CD4-positive, CD25-positive, alpha-beta regulatory T cell (primary cell): ENCODE results near the gene SDK1. TPM values are rescaled to one million over a fixed set of nuclear protein-coding genes. Genes with fewer than 3 reads are reported as not detected.

ENCODE experiments used
- ATAC-seq, 2 donors: fragments of 150-1000 bp; cut with Tn5 transposase; one replicate each; pipeline ENCODE4 v1.10.0; 2021; ENCODE audit warnings: low read depth in 2 of 2, moderate number of reproducible peaks in 2 of 2, moderate library complexity in 1 of 2
- DNase-seq, 3 donors: peaks; one replicate each; pipeline versions ENCODE4 v3.0.0 to v3.0.0-alpha.2; 2012 to 2022; ENCODE audit warnings: mixed read lengths in 1 of 3
- H3K27ac ChIP-seq: one replicate; pipeline ENCODE4 v1.7.0; 2013; ENCODE audit warnings: mild to moderate bottlenecking, low read length; ENCODE audit not compliant: insufficient read depth, poor library complexity, severe bottlenecking
- H3K27me3 ChIP-seq: one replicate; pipeline ENCODE4 v1.7.0; 2013; ENCODE audit warnings: low read length; ENCODE audit not compliant: control insufficient read depth, insufficient read depth
- H3K36me3 ChIP-seq: one replicate; pipeline ENCODE4 v1.7.0; 2013; ENCODE audit warnings: mild to moderate bottlenecking, low read length, moderate library complexity; ENCODE audit not compliant: control insufficient read depth, insufficient read depth
- H3K4me1 ChIP-seq: 2 replicates; pipeline ENCODE4 v1.7.0; 2013; ENCODE audit warnings: mild to moderate bottlenecking, low read length; ENCODE audit not compliant: insufficient read depth, control insufficient read depth, poor library complexity, severe bottlenecking
- H3K4me3 ChIP-seq: one replicate; pipeline ENCODE4 v1.7.0; 2013; ENCODE audit warnings: low read depth, mild to moderate bottlenecking, low read length, moderate library complexity
- H3K9me3 ChIP-seq, 2 experiments: 1 replicate in 1 of 2; 2 replicates in 1 of 2; pipeline ENCODE4 v1.7.0; 2013; ENCODE audit warnings: low read length in 2 of 2, mild to moderate bottlenecking in 1 of 2, moderate library complexity in 1 of 2; ENCODE audit not compliant: control insufficient read depth in 2 of 2
- H3K27ac Mint-ChIP-seq, 3 donors: one replicate each; pipeline ENCODE4 v1.8.0; 2020 to 2022; ENCODE audit warnings: mild to moderate bottlenecking in 3 of 3, mixed read lengths in 3 of 3, moderate library complexity in 2 of 3
- H3K27me3 Mint-ChIP-seq: one replicate; pipeline ENCODE4 v1.8.0; 2022; ENCODE audit warnings: mild to moderate bottlenecking, mixed read lengths
- H3K36me3 Mint-ChIP-seq: one replicate; pipeline ENCODE4 v1.8.0; 2020; ENCODE audit warnings: mixed read lengths
- H3K4me1 Mint-ChIP-seq, 4 donors: one replicate each; pipeline ENCODE4 v1.8.0; 2020 to 2022; ENCODE audit warnings: mixed read lengths in 4 of 4, mild to moderate bottlenecking in 1 of 4
- H3K4me3 Mint-ChIP-seq, 4 donors: one replicate each; pipeline ENCODE4 v1.8.0; 2020 to 2022; ENCODE audit warnings: mild to moderate bottlenecking in 4 of 4, mixed read lengths in 4 of 4, moderate library complexity in 3 of 4
- H3K9me3 Mint-ChIP-seq, 7 donors: one replicate each; pipeline ENCODE4 v1.8.0; 2020 to 2022; ENCODE audit warnings: mixed read lengths in 7 of 7, mild to moderate bottlenecking in 3 of 7, moderate library complexity in 2 of 7
- polyA plus RNA-seq, 4 donors: library from polyadenylated mRNA; unstranded; fragments of 300-500 nt; fragmentation: Illumina TruSeq; gene quantifications; one replicate each; pipeline ENCODE4 v1.2.3, GENCODE V29; 2021
- total RNA-seq: library from RNA; stranded (reverse); gene quantifications from one replicate; pipeline ENCODE4 v1.2.3, GENCODE V29; 2022

The SDK1 gene
- total and polyA plus RNA-seq, 5 donors from 2014 or later: 0.47 TPM; not detected in 4

DNA sequence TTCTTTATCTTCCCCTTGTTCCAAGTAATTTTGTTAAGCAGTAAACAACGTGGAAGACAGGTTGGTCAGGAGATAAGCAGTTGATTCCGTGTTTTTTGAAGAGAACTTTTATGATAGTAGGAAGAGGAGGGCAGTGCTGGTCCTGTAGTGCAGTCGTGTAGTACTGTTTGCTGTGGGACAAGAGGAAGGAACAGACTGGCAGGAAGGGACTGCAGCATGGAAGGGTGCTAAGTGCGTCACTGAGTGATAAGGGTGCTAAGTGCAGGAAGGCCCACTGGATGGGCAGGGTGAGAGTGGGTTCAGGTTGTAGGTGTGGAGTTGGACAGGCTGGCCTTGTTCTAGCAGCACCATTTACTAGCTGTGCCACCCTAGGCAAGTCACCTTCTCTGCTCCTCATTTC is 125.0 kb downstream of the SDK1 start:
- Histone ChIP-seq H3K27ac (no peak overlapping the region), H3K27me3 (no peaks in the 10 kb centered on the region), H3K9me3 (peaks cover 0 to 11% of the 10 kb centered on the region in 2 experiments), H3K4me1 (no peaks in the 10 kb centered on the region), H3K4me3 (no peak overlapping the region), H3K36me3 (no peaks in the 10 kb centered on the region)
- H3K4me3 Mint-ChIP-seq: no peak overlapping the region
- H3K27ac Mint-ChIP-seq: peak overlapping the region in 1 of 3 donors; percentile 43
- H3K9me3 Mint-ChIP-seq: peaks cover 0 to 9% (median 5%) of the 10 kb centered on the region in 7 donors
- DNase-seq (no peak), ATAC-seq (no peak)
- H3K27me3 Mint-ChIP-seq: peaks cover 12% of the 10 kb centered on the region
- no peaks in the 10 kb centered on the region for H3K36me3 Mint-ChIP-seq
- no peaks in the 10 kb centered on the region for H3K4me1 Mint-ChIP-seq

- Histone ChIP-seq H3K27me3 (peaks cover 2% of the 10 kb centered on the region), H3K4me3 (no peak overlapping the region), H3K9me3 (no peaks in the 10 kb centered on the region), H3K36me3 (no peaks in the 10 kb centered on the region), H3K4me1 (no peaks in the 10 kb centered on the region), H3K27ac (no peak overlapping the region)
- DNase-seq (peak in 1 of 3 donors; percentile 11), ATAC-seq (no peak)
- Mint-ChIP-seq H3K4me3 (no peak overlapping the region), H3K4me1 (no peaks in the 10 kb centered on the region), H3K36me3 (no peaks in the 10 kb centered on the region), H3K27me3 (no peaks in the 10 kb centered on the region), H3K27ac (no peak overlapping the region), H3K9me3 (no peaks in the 10 kb centered on the region)
These were observed 126.9 kb downstream of the SDK1 start for GRCh38 chr7:3427957-3428356.

DNA sequence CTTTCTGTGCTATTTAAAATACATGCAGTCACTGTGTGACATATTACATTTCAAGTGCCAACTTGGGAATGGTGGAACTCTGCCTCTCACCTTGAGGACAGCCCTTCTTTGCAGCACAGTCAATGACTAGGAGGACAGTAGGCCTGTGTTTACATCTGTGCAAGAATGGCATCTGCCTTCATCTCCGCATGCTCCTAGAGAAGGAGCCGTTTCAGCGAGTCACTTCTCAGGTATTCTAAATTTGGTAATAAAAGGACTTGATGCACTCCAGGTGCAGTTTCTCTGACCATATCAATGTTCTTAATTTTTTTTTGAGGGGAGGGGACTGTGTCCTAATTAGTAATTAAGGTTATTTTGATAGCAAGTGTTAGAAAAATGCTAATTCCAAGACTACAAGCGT is 128.9 kb downstream of the SDK1 start:
- H3K4me1 Mint-ChIP-seq: no peaks in the 10 kb centered on the region
- peaks cover 4% of the 10 kb centered on the region for H3K27me3 Mint-ChIP-seq
- Histone ChIP-seq H3K36me3 (no peaks in the 10 kb centered on the region), H3K27me3 (peaks cover 2% of the 10 kb centered on the region), H3K9me3 (no peaks in the 10 kb centered on the region), H3K4me1 (no peaks in the 10 kb centered on the region), H3K27ac (no peak overlapping the region), H3K4me3 (no peak overlapping the region)
- H3K4me3 Mint-ChIP-seq: no peak overlapping the region
- H3K36me3 Mint-ChIP-seq: no peaks in the 10 kb centered on the region
- DNase-seq (no peak), ATAC-seq (no peak)
- H3K27ac Mint-ChIP-seq: no peak overlapping the region
- no peaks in the 10 kb centered on the region for H3K9me3 Mint-ChIP-seq

GRCh38 chr7:3430588-3430987 is 129.5 kb downstream of the SDK1 start:
- Histone ChIP-seq H3K4me3 (no peak overlapping the region), H3K9me3 (no peaks in the 10 kb centered on the region), H3K27me3 (peaks cover 2% of the 10 kb centered on the region), H3K36me3 (no peaks in the 10 kb centered on the region), H3K27ac (no peak overlapping the region), H3K4me1 (no peaks in the 10 kb centered on the region)
- peaks cover 4% of the 10 kb centered on the region for H3K27me3 Mint-ChIP-seq
- no peak overlapping the region for H3K4me3 Mint-ChIP-seq
- H3K27ac Mint-ChIP-seq: no peak overlapping the region
- H3K36me3 Mint-ChIP-seq: no peaks in the 10 kb centered on the region
- no peaks in the 10 kb centered on the region for H3K4me1 Mint-ChIP-seq
- ATAC-seq (no peak), DNase-seq (no peak)
- H3K9me3 Mint-ChIP-seq: no peaks in the 10 kb centered on the region

DNA sequence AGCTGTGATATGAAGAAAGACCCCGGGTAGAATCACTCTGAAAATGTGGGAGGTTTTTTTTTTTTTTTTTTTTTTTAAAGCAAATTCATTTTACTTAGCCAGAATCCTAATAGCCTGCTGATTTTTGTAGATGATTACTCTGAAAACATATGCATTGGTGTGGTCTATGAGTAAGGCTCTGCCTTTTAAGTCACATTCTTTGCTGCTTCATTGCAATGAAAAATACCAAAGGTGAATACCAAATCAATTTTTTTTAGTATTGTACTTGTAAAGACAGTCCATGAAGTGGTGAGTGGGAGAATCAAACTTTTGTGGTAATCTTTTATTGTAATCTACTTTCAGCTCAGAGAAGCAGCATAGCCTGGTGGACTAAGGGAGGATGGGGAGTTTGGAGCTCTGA is 130.3 kb downstream of the SDK1 start:
- no peaks in the 10 kb centered on the region for H3K4me1 ChIP-seq
- no peaks in the 10 kb centered on the region for H3K36me3 ChIP-seq
- H3K4me3 ChIP-seq: no peak overlapping the region
- Mint-ChIP-seq H3K36me3 (no peaks in the 10 kb centered on the region), H3K4me1 (no peaks in the 10 kb centered on the region), H3K4me3 (no peak overlapping the region), H3K27me3 (peaks cover 4% of the 10 kb centered on the region), H3K9me3 (no peaks in the 10 kb centered on the region), H3K27ac (no peak overlapping the region)
- no peak for DNase-seq
- no peak for ATAC-seq
- H3K27me3 ChIP-seq: peaks cover 2% of the 10 kb centered on the region
- H3K9me3 ChIP-seq: no peaks in the 10 kb centered on the region
- no peak overlapping the region for H3K27ac ChIP-seq

GRCh38 chr7:3432911-3433310 is 131.9 kb downstream of the SDK1 start:
- no peak for ATAC-seq

GRCh38 chr7:3434611-3435010 is 133.6 kb downstream of the SDK1 start:
- no peak overlapping the region for H3K27ac Mint-ChIP-seq
- Histone ChIP-seq H3K4me1 (no peaks in the 10 kb centered on the region), H3K27me3 (peaks cover 5% of the 10 kb centered on the region), H3K36me3 (no peaks in the 10 kb centered on the region), H3K9me3 (no peaks in the 10 kb centered on the region), H3K4me3 (no peak overlapping the region), H3K27ac (no peak overlapping the region)
- DNase-seq (no peak), ATAC-seq (no peak)
- no peaks in the 10 kb centered on the region for H3K4me1 Mint-ChIP-seq
- H3K36me3 Mint-ChIP-seq: no peaks in the 10 kb centered on the region
- H3K9me3 Mint-ChIP-seq: no peaks in the 10 kb centered on the region
- no peak overlapping the region for H3K4me3 Mint-ChIP-seq
- H3K27me3 Mint-ChIP-seq: peaks cover 4% of the 10 kb centered on the region

More at GRCh38 chr7:3432911-3433310, 131.9 kb downstream of the SDK1 start:
- Mint-ChIP-seq H3K36me3 (no peaks in the 10 kb centered on the region), H3K27me3 (peaks cover 4% of the 10 kb centered on the region), H3K27ac (no peak overlapping the region), H3K9me3 (no peaks in the 10 kb centered on the region), H3K4me1 (no peaks in the 10 kb centered on the region), H3K4me3 (no peak overlapping the region)
- Histone ChIP-seq H3K4me1 (no peaks in the 10 kb centered on the region), H3K27me3 (peaks cover 2% of the 10 kb centered on the region), H3K9me3 (no peaks in the 10 kb centered on the region), H3K27ac (no peak overlapping the region), H3K4me3 (no peak overlapping the region), H3K36me3 (no peaks in the 10 kb centered on the region)
- no peak for DNase-seq

DNA sequence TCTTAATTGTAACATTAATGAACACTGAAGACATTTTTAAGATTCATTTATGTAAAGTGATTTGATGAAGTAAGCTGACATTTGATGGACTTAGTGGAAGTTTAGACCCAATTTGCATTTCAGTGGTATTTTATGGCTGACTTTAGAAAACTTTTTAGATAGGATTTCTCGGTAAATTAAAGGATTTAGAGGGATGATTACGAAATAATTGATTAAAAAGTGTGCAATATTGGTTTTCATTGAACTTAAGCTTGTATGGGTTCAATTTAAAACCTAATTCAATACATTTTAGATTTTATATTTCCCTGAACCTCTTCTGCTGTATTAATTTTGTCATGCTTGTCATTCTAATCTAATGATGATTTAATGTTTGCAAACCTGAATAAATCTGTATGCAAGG is 135.1 kb downstream of the SDK1 start:
- no peak overlapping the region for H3K4me3 Mint-ChIP-seq
- H3K9me3 ChIP-seq: no peaks in the 10 kb centered on the region
- H3K27ac Mint-ChIP-seq: no peak overlapping the region
- no peaks in the 10 kb centered on the region for H3K36me3 Mint-ChIP-seq
- H3K27me3 ChIP-seq: peaks cover 5% of the 10 kb centered on the region
- ATAC-seq (no peak), DNase-seq (no peak)
- H3K4me1 Mint-ChIP-seq: no peaks in the 10 kb centered on the region
- H3K4me1 ChIP-seq: no peaks in the 10 kb centered on the region
- H3K36me3 ChIP-seq: no peaks in the 10 kb centered on the region
- peaks cover 9% of the 10 kb centered on the region for H3K27me3 Mint-ChIP-seq
- no peaks in the 10 kb centered on the region for H3K9me3 Mint-ChIP-seq
- no peak overlapping the region for H3K4me3 ChIP-seq
- H3K27ac ChIP-seq: no peak overlapping the region
